GM12878 (cell line): Measurements from ENCODE around the gene ATP6V0E1. TPM values are rescaled to one million over a fixed set of nuclear protein-coding genes. Genes with fewer than 3 reads are reported as not detected.

Experiments used
- ATAC-seq: fragments of 200-7000 bp; cut with Tn5 transposase; 3 replicates; pipeline ENCODE4 v1.9.1; 2020; ENCODE audit warnings: mild to moderate bottlenecking, moderate library complexity
- BruUV-seq: library from RNA; stranded (reverse); fragments of 400-500 nt; replicated peaks from 2 replicates; lab custom pipeline; 2021; lab: Mats Ljungman, UMichigan
- CTCF ChIA-PET: fragments of 300-600 bp; sonication (Branson Sonifier 250); formaldehyde crosslinking; extraction: SDS; loops from one replicate; lab custom pipeline; 2021; ENCODE audit warnings: inconsistent platforms; lab: Yijun Ruan, JAX
- POLR2A ChIA-PET: fragments of 350-600 bp; formaldehyde crosslinking; extraction: SDS; loops from one replicate; lab custom pipeline; 2021; ENCODE audit warnings: inconsistent platforms; lab: Charles Lee
- RAD21 ChIA-PET: fragments of 300-600 bp; sonication (Branson Sonifier 250); formaldehyde crosslinking; loops from one replicate; lab custom pipeline; 2023; ENCODE audit warnings: antibody characterized with exemption; ENCODE audit not compliant: unreplicated experiment; lab: Charles Lee
- SMC1A ChIA-PET: fragments of 300-600 bp; sonication (Branson Sonifier 250); formaldehyde crosslinking; loops from one replicate; lab custom pipeline; 2023; ENCODE audit not compliant: unreplicated experiment, uncharacterized antibody; lab: Charles Lee
- DNase-seq: peaks from one replicate; pipeline ENCODE4 v3.0.0-alpha.2; 2011; ENCODE audit warnings: low read depth, low spot score
- FAIRE-seq: peaks from 3 replicates; lab custom pipeline; 2011; peaks lifted over from hg19 to GRCh38; lab: Jason Lieb, UNC
- H2AFZ ChIP-seq: 2 replicates; pipeline ENCODE4 v1.6.0; 2011; ENCODE audit warnings: low read depth, low read length, control low read depth; ENCODE audit not compliant: control insufficient read depth
- H3K27ac ChIP-seq: 2 replicates; pipeline ENCODE4 v1.5.1; 2011; ENCODE audit warnings: control low read depth; ENCODE audit not compliant: control insufficient read depth, insufficient read depth
- H3K27me3 ChIP-seq, 2 experiments: replicated peaks in 1 of 2; 2 replicates each; pipeline versions ENCODE4 v1.6.0 to v1.6.1; 2011; ENCODE audit warnings: low read length in 1 of 2; ENCODE audit not compliant: control insufficient read depth in 2 of 2, insufficient read depth in 2 of 2
- H3K36me3 ChIP-seq, 2 experiments: 2 replicates each; pipeline ENCODE4 v1.5.1; 2011; ENCODE audit warnings: low read length in 1 of 2; ENCODE audit not compliant: control insufficient read depth in 2 of 2, insufficient read depth in 2 of 2
- H3K4me1 ChIP-seq: 2 replicates; pipeline ENCODE4 v1.6.1; 2011; ENCODE audit warnings: mild to moderate bottlenecking, low read length, moderate library complexity, mixed read lengths; ENCODE audit not compliant: control insufficient read depth, insufficient read depth
- H3K4me2 ChIP-seq: 2 replicates; pipeline ENCODE4 v1.6.0; 2011; ENCODE audit warnings: control low read depth; ENCODE audit not compliant: control insufficient read depth, insufficient read depth
- H3K4me3 ChIP-seq: fragments of 200-600 bp; sonication (generic); 2 replicates; pipeline ENCODE4 v1.5.1; 2016
- H3K79me2 ChIP-seq: 2 replicates; pipeline ENCODE4 v1.6.0; 2011; ENCODE audit warnings: low read length; ENCODE audit not compliant: control insufficient read depth, insufficient read depth
- H3K9ac ChIP-seq: 2 replicates; pipeline ENCODE4 v1.8.0; 2011; ENCODE audit warnings: low read length, control low read depth, mixed read lengths; ENCODE audit not compliant: control insufficient read depth, insufficient read depth
- H3K9me3 ChIP-seq: replicated peaks from 3 replicates; pipeline ENCODE4 v1.5.1; 2011; ENCODE audit warnings: mild to moderate bottlenecking, low read length; ENCODE audit not compliant: control insufficient read depth, insufficient read depth
- H4K20me1 ChIP-seq: 2 replicates; pipeline ENCODE4 v1.6.0; 2011; ENCODE audit not compliant: control insufficient read depth, insufficient read depth
- ATF7 ChIP-seq: fragments of 450-650 bp; IDR thresholded peaks from 2 replicates; pipeline ENCODE4 v1.6.1; 2016; ENCODE audit warnings: low read depth, mild to moderate bottlenecking
- EGR1 ChIP-seq, 2 experiments: IDR thresholded peaks; 1 replicate in 1 of 2; 2 replicates in 1 of 2; pipeline ENCODE4 v1.6.1; 2011 to 2012; ENCODE audit warnings: low read depth in 2 of 2, low read length in 2 of 2, borderline replicate concordance in 1 of 2, mild to moderate bottlenecking in 1 of 2, moderate library complexity in 1 of 2
- IKZF2 ChIP-seq, 2 experiments: fragments of 450-650 bp; IDR thresholded peaks; 2 replicates each; pipeline ENCODE4 v1.6.1; 2017; ENCODE audit warnings: mild to moderate bottlenecking in 2 of 2, moderate library complexity in 2 of 2
- PAX5 ChIP-seq: IDR thresholded peaks from 2 replicates; pipeline ENCODE4 v1.6.1; 2011; ENCODE audit warnings: low read depth, low read length, borderline replicate concordance
- RELB ChIP-seq: fragments of 450-650 bp; IDR thresholded peaks from 2 replicates; pipeline ENCODE4 v1.6.1; 2017; ENCODE audit warnings: low read depth, mild to moderate bottlenecking, moderate library complexity
- ZSCAN29 ChIP-seq: fragments of 450-650 bp; IDR thresholded peaks from 2 replicates; pipeline ENCODE4 v1.6.1; 2017; ENCODE audit warnings: mild to moderate bottlenecking, moderate library complexity
- WGBS: methylation state at CpG from one replicate; pipeline ENCODE4 v1.1.6; 2016; ENCODE audit warnings: low lambda C conversion rate; ENCODE audit not compliant: insufficient replicate concordance, insufficient coverage; ENCODE audit errors: missing lambda C conversion rate; 5-methylcytosine and 5-hydroxymethylcytosine counted together
- in situ Hi-C: fragments of 300-500 bp; cut with MboI; formaldehyde crosslinking; loops from 9 replicates; pipeline ENCODE4 v1.14.3; 2018; ENCODE audit warnings: mixed read lengths
- intact Hi-C: fragments of 100-400 bp; cut with micrococcal nuclease; formaldehyde crosslinking; loops from one replicate; pipeline ENCODE4 v1.14.2; 2022; ENCODE audit not compliant: unreplicated experiment
- polyA plus RNA-seq, 11 experiments: library from polyadenylated mRNA; depleted of rRNA in 4 of 11; unstranded in 6 of 11; stranded (reverse) in 5 of 11; fragments of >200 nt; fragmentation: Nextera tagmentation in 4 of 11; fragmentation: Illumina TruSeq in 1 of 11; extraction: Ambion mirVana in 4 of 11; extraction: Trizol in 1 of 11; gene quantifications; 1 replicate in 1 of 11; 2 replicates in 10 of 11; pipeline versions ENCODE4 v1.2.1 to v1.2.3, GENCODE V29; 2011 to 2016; ENCODE audit warnings: inconsistent platforms in 2 of 11, missing spikeins in 2 of 11, low read depth in 1 of 11
- total RNA-seq, 4 experiments: library from RNA; depleted of rRNA in 3 of 4; stranded (reverse); fragments of >200 nt in 3 of 4; fragmentation: Illumina TruSeq in 1 of 4; extraction: Trizol in 1 of 4; gene quantifications; 2 replicates each; pipeline versions ENCODE4 v1.2.1 to v1.2.3, GENCODE V29; 2013 to 2021

The ATP6V0E1 gene
- total and polyA plus RNA-seq, 10 of the 15 experiments (the other 5 are each of a cell fraction or from before 2014, with no cell fraction given): 143 to 787 (median 306) TPM

DNA sequence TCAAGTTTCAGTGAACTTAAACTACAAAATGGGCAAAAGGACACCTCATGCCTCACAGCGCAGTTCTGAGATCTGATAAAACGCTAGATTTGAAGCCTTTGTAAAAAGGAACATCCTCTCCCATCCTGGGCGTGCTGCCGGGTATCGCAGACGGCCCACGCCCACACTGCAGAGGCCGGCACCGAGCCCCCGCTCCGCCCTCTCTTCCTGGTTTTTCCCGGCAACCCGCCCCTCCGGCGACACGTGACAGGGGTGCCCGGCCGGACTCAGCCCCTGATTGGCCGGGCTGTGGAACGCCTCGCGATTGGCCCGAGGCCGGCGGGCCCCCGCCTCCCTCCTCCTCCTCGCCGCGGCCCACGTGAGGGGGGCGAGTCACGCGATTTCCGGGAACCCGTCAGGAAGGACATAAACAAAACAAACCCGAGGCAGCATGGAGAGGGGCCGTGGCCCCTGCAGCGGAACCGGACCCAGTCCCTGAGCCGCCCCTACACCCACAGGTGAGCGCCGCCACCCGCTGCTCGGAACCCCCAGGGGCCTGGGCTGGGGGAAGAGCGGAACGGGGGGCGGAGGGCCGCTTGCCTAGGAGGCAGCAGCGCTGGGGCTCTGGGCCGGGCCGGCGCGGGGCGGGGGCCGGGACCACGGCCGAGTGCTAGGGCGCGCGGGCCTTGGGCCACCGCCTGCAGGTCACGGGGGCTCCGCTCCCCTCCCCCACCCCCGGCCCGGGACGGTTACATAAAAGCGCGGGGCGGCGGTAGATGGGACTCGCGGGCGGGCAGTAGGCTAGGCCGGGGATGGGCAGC lies 72.6 kb downstream of the ATP6V0E1 start, which contains the start of gene CREBRF (continued):
- peak in 1 of 2 experiments; percentile 47; a peak in 1 of 4 replicates for TF ChIP-seq IKZF2 (IDR thresholded peaks at IDR 0.05)
- peak; percentile 21; the same call in 1 of the 2 replicates for TF ChIP-seq RELB
- TF ChIP-seq, all 136 proteins: peak for 59

DNA sequence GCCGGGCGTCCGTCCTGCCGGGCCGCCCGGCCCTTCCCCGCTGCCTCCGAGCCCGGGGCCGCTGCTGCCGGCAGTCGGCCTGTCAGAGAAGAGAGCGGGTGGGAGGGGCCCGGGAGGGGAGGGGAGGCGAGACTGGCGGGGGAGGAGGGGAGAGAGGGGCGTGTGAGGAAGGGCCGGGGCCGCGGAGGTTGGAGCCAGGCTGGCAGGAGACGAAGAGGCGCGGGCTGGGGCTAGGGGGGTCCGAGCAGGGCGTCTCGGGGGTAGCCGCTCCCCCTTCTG lies 73.2 kb downstream of the ATP6V0E1 start:
- WGBS: 0% methylated on average over 5 of the region's 27 CpGs
- Histone ChIP-seq H3K36me3 (no peaks in the 10 kb centered on the region; a peak in 1 of 4 replicates), H3K4me3 (peak overlapping the region; percentile 93), H3K79me2 (peaks cover 15% of the 10 kb centered on the region), H3K9ac (peak overlapping the region; percentile 71; the same call in 1 of the 2 replicates), H3K4me2 (no peak overlapping the region), H2AFZ (peak overlapping the region; percentile 65), H3K9me3 (no peaks in the 10 kb centered on the region), H3K27ac (peak overlapping the region; percentile 73), H4K20me1 (no peaks in the 10 kb centered on the region), H3K27me3 (no peaks in the 10 kb centered on the region), H3K4me1 (peaks cover 24% of the 10 kb centered on the region)
- CTCF ChIA-PET: interaction anchor here (0.9 to 2.1 kb wide), 7 partner anchors 9 to 88 kb away, joined by 3 to 17 read pairs (median 7); partner anchors contain the start of genes ATP6V0E1 and BNIP1
- TF ChIP-seq ZSCAN29: no peak
- no peak for TF ChIP-seq ATF7
- no peak for TF ChIP-seq PAX5
- TF ChIP-seq EGR1 (IDR thresholded peaks at IDR 0.05; ENCODE audit: borderline replicate concordance in 1 of 2, low read depth in 2 of 2, low read length in 2 of 2): 0 out of 3 replicates have a peak, but pooled peaks of 1 of the 2 experiments have one; percentile 23
- SMC1A ChIA-PET: interaction anchor here (0.6 to 2.2 kb wide), 19 partner anchors 15 to 98 kb away, joined by 3 to 31 read pairs (median 5); partner anchors contain the start of genes ATP6V0E1 and BNIP1
- DNase-seq (no peak), ATAC-seq (peak; percentile 62), FAIRE-seq (no peak)
- POLR2A ChIA-PET: interaction anchor here (0.6 to 2.3 kb wide), 9 partner anchors 21 to 285 kb away, joined by 3 to 30 read pairs (median 3); partner anchors contain the start of genes ATP6V0E1, BNIP1, DUSP1 and RPL26L1
- BruUV-seq: no TSS peak
- RAD21 ChIA-PET: interaction anchor here (0.6 to 2.3 kb wide), 13 partner anchors 9 to 231 kb away, joined by 3 to 39 read pairs (median 5); partner anchors contain the start of genes ATP6V0E1 and BNIP1
- in situ Hi-C loops: no loop called here
- intact Hi-C loops: loop anchor here (1.0 to 10.0 kb wide), 3 partner anchors 20 to 282 kb away; partner anchors contain the start of gene DUSP1
